ENCODE measurements around the gene SPSB2.

DNA sequence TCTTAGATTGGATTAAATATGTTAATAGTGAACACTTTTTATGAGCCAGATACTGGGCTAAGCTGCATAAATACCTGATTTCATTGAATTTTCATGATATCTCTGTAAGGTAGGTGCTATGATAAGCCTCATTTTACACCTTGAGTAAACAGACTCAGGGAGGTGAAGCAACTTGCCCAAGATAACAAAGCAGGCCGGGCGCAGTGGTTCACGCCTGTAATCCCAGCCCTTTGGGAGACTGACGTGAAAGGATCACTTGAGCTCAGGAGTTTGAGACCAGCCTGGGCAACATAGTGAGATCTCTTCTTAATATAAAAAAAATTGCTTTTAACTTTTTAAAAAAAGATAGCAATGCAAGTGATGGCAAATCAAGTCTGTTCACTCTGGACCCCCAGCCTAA, 31.0 kb downstream of the SPSB2 start:
- TF ChIP-seq POLR2A (IDR thresholded peaks at IDR 0.05; ENCODE audit: low read length) (no peak), GATA1 (IDR thresholded peaks at IDR 0.05; ENCODE audit: low read depth, low read length) (no peak)
